Naive thymus-derived CD8-positive, alpha-beta T cell (primary cell): ENCODE results near the gene CCDC172. TPM values are rescaled to one million over a fixed set of nuclear protein-coding genes. Genes with fewer than 3 reads are reported as not detected.

Source experiments
- ATAC-seq, 2 donors: fragments of 150-1000 bp; cut with Tn5 transposase in 1 of 2; sonication (Bioruptor Pico), chemical (Tn5 transposase) in 1 of 2; 1 replicate in 1 of 2; 2 replicates in 1 of 2; pipeline ENCODE4 v1.10.0; 2021; ENCODE audit warnings: mild to moderate bottlenecking in 2 of 2, moderate library complexity in 2 of 2
- POLR2A ChIA-PET: fragments of 350-600 bp; sonication (Branson Sonifier 250); formaldehyde crosslinking; loops from one replicate; lab custom pipeline; 2021; ENCODE audit warnings: antibody characterized with exemption; lab: Charles Lee
- DNase-seq, 10 donors: peaks; one replicate each; pipeline versions ENCODE4 v3.0.0 to v3.0.0-alpha.2; 2020 to 2022
- H3K27ac Mint-ChIP-seq, 10 donors: one replicate each; pipeline ENCODE4 v1.8.0; 2020 to 2022; ENCODE audit warnings: mild to moderate bottlenecking in 10 of 10, mixed read lengths in 10 of 10, moderate library complexity in 4 of 10, inconsistent platforms in 1 of 10
- H3K27me3 Mint-ChIP-seq, 5 donors: one replicate each; pipeline ENCODE4 v1.8.0; 2021 to 2022; ENCODE audit warnings: mixed read lengths in 5 of 5
- H3K36me3 Mint-ChIP-seq, 3 donors: one replicate each; pipeline ENCODE4 v1.8.0; 2020 to 2022; ENCODE audit warnings: mixed read lengths in 3 of 3, mild to moderate bottlenecking in 2 of 3, inconsistent platforms in 1 of 3
- H3K4me1 Mint-ChIP-seq, 4 donors: one replicate each; pipeline ENCODE4 v1.8.0; 2021 to 2022; ENCODE audit warnings: mixed read lengths in 4 of 4
- H3K4me3 Mint-ChIP-seq, 10 donors: one replicate each; pipeline ENCODE4 v1.8.0; 2020 to 2022; ENCODE audit warnings: mild to moderate bottlenecking in 10 of 10, mixed read lengths in 10 of 10, moderate library complexity in 6 of 10, inconsistent platforms in 1 of 10
- H3K9me3 Mint-ChIP-seq, 9 donors: one replicate each; pipeline ENCODE4 v1.8.0; 2020 to 2022; ENCODE audit warnings: mixed read lengths in 9 of 9, mild to moderate bottlenecking in 3 of 9, inconsistent platforms in 1 of 9, moderate library complexity in 1 of 9
- polyA plus RNA-seq, 3 donors: library from polyadenylated mRNA; unstranded; fragments of 300-500 nt; fragmentation: Illumina TruSeq; gene quantifications; one replicate each; pipeline ENCODE4 v1.2.3, GENCODE V29; 2021
- total RNA-seq, 8 experiments: library from RNA in 2 of 8; stranded (reverse) in 2 of 8; gene quantifications; one replicate each; pipeline ENCODE4 v1.2.3 and lab custom pipeline; 2021 to 2026

The CCDC172 gene, protein sequence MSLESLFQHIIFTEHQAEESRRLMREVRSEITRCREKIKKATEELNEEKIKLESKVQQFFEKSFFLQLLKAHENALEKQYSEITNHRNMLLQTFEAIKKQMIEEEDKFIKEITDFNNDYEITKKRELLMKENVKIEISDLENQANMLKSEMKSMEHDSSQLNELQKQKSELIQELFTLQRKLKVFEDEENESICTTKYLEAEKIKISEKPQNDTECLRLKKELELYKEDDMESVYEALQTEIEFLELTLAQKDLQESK
- not detected for total RNA-seq
- polyA plus RNA-seq = not detected
- total RNA-seq (lab: John Stamatoyannopoulos, UW) = 0 reads per million in 6 experiments

- no peak within 1 kb of the TSS for H3K4me3 Mint-ChIP-seq
- POLR2A ChIA-PET = no interaction called here
- ATAC-seq (no peak), DNase-seq (no peak)
- no peaks in the 10 kb centered on the region for H3K9me3 Mint-ChIP-seq
- peak within 1 kb of the TSS in 1 of 10 donors; percentile 13 for H3K27ac Mint-ChIP-seq
- H3K27me3 Mint-ChIP-seq = peaks cover 0 to 25% (median 6%) of the 10 kb centered on the region in 5 donors
- no peaks in the 10 kb centered on the region for H3K36me3 Mint-ChIP-seq
- H3K4me1 Mint-ChIP-seq = no peaks in the 10 kb centered on the region
These were observed at the start of gene CCDC172 for GRCh38 chr10:116324227-116324950. Gene CCDC172 (plus strand): TSS chr10:116324448. CDS start chr10:116325012, 564 bp downstream.

GRCh38 chr10:116276981-116277380 is 47.3 kb upstream of the CCDC172 start:
- Mint-ChIP-seq H3K36me3 (peaks cover 0 to 3% (median 0%) of the 10 kb centered on the region in 3 donors), H3K27me3 (peaks cover 17 to 52% (median 36%) of the 10 kb centered on the region in 5 donors), H3K4me1 (peaks cover 0 to 16% (median 11%) of the 10 kb centered on the region in 4 donors), H3K27ac (no peak overlapping the region), H3K4me3 (no peak overlapping the region), H3K9me3 (peaks cover 0 to 9% (median 0%) of the 10 kb centered on the region in 9 donors)
- ATAC-seq (no peak), DNase-seq (no peak)
- POLR2A ChIA-PET = no interaction called here

- Mint-ChIP-seq H3K36me3 (no peaks in the 10 kb centered on the region), H3K4me1 (peaks cover 0 to 9% (median 5%) of the 10 kb centered on the region in 4 donors), H3K4me3 (no peak overlapping the region), H3K27me3 (peaks cover 15 to 44% (median 23%) of the 10 kb centered on the region in 5 donors), H3K27ac (no peak overlapping the region), H3K9me3 (peaks cover 0 to 9% (median 0%) of the 10 kb centered on the region in 9 donors)
- POLR2A ChIA-PET = no interaction called here
- DNase-seq = no peak
- no peak for ATAC-seq
These were observed 45.4 kb upstream of the CCDC172 start for GRCh38 chr10:116278846-116279245.

- H3K9me3 Mint-ChIP-seq = peaks cover 0 to 5% (median 0%) of the 10 kb centered on the region in 9 donors
These were observed 42.5 kb upstream of the CCDC172 start for GRCh38 chr10:116281775-116282174.

GRCh38 chr10:116286626-116287200 is 37.5 kb upstream of the CCDC172 start:
- no peaks in the 10 kb centered on the region for H3K36me3 Mint-ChIP-seq
- no peak overlapping the region for H3K27ac Mint-ChIP-seq
- peaks cover 0 to 4% (median 0%) of the 10 kb centered on the region in 9 donors for H3K9me3 Mint-ChIP-seq
- H3K27me3 Mint-ChIP-seq = peaks cover 4 to 21% (median 8%) of the 10 kb centered on the region in 5 donors
- no peak for ATAC-seq
- POLR2A ChIA-PET = no interaction called here
- peaks cover 0 to 6% (median 3%) of the 10 kb centered on the region in 4 donors for H3K4me1 Mint-ChIP-seq
- H3K4me3 Mint-ChIP-seq = no peak overlapping the region
- no peak for DNase-seq

More at GRCh38 chr10:116281775-116282174, 42.5 kb upstream of the CCDC172 start:
- POLR2A ChIA-PET = no interaction called here
- no peak overlapping the region for H3K27ac Mint-ChIP-seq
- H3K36me3 Mint-ChIP-seq = no peaks in the 10 kb centered on the region
- DNase-seq (no peak), ATAC-seq (no peak)
- H3K4me1 Mint-ChIP-seq = peaks cover 0 to under 1% (median 0%) of the 10 kb centered on the region in 4 donors
- no peak overlapping the region for H3K4me3 Mint-ChIP-seq
- peaks cover 5 to 15% (median 11%) of the 10 kb centered on the region in 5 donors for H3K27me3 Mint-ChIP-seq

- POLR2A ChIA-PET = no interaction called here
- H3K4me3 Mint-ChIP-seq = no peak overlapping the region
- peaks cover 0 to 2% (median 0%) of the 10 kb centered on the region in 9 donors for H3K9me3 Mint-ChIP-seq
- ATAC-seq (no peak), DNase-seq (peak in 1 of 10 donors; percentile 6)
- no peak overlapping the region for H3K27ac Mint-ChIP-seq
- peaks cover 7 to 22% (median 8%) of the 10 kb centered on the region in 5 donors for H3K27me3 Mint-ChIP-seq
- peaks cover 0 to 6% (median 3%) of the 10 kb centered on the region in 4 donors for H3K4me1 Mint-ChIP-seq
- no peaks in the 10 kb centered on the region for H3K36me3 Mint-ChIP-seq
These were observed 36.2 kb upstream of the CCDC172 start for GRCh38 chr10:116287906-116288501.

DNA sequence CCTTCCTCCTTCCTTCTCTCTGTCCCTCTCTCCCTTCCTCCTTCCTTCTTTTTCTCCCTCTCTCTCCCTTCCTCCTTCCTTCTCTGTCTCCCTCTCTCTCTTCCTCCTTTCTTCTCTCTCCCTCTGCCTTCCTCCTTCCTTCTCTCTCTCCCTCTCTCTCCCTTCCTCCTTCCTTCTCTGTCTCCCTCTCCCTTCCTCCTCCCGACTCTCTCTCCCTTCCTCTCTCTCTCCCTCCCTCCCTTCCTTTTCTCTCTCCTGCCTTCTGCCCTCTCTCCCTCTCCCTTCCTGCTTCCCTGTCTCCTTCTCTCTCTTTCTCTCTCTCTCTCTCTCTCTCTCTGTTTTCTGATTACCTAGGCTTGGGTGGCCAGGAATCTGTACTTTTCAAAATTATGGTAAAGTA is 34.6 kb upstream of the CCDC172 start:
- Mint-ChIP-seq H3K4me1 (peaks cover 0 to 6% (median 3%) of the 10 kb centered on the region in 4 donors), H3K27me3 (peaks cover 6 to 30% (median 9%) of the 10 kb centered on the region in 5 donors), H3K4me3 (no peak overlapping the region), H3K27ac (no peak overlapping the region), H3K9me3 (peaks cover 0 to 3% (median 0%) of the 10 kb centered on the region in 9 donors), H3K36me3 (no peaks in the 10 kb centered on the region)
- POLR2A ChIA-PET = no interaction called here
- ATAC-seq = no peak
- no peak for DNase-seq

DNA sequence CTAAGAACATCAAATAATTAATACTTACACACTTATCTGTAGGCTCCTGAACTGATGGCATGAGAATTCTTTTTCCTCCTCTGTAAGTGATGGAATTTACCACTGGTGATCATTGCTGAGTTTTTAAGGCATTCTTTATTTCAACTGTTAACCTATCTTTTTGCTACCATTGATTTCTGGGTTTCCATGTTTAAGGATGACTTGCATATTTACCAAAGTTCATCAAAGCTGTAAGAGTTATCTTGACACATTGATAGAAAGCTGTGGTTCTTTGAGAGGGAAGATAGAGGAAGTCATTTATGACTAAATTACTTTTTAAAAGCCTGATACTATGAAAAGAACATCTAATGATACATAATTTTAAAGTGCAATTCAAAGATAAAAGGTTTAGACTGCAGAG is 31.8 kb upstream of the CCDC172 start:
- Mint-ChIP-seq H3K4me1 (no peaks in the 10 kb centered on the region), H3K9me3 (peaks cover 0 to 7% (median 0%) of the 10 kb centered on the region in 9 donors), H3K36me3 (no peaks in the 10 kb centered on the region), H3K4me3 (no peak overlapping the region), H3K27ac (no peak overlapping the region), H3K27me3 (peaks cover 10 to 46% (median 17%) of the 10 kb centered on the region in 5 donors)
- no peak for DNase-seq
- ATAC-seq = no peak
- POLR2A ChIA-PET = no interaction called here

DNA sequence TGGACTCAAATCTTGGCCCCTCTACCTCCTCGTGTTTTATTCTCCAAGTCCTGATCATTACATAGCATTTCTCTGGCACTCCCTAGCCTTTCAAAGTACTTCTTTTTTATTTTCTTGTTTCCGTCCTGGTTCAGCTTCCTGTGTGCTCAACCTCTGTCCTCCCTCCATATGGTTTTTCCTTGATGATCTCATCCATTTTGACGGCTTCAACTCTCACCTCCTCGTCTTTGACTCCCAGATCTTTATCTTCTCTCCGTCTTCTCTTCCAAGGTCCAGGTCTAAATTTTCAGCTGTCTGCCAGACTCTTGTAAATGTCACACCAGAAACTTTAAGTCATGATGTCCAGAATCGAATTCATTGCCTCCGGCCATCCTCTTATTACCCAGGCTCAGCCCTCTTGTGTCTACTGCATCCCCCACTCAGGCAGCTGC is 27.9 kb upstream of the CCDC172 start:
- H3K4me1 Mint-ChIP-seq = no peaks in the 10 kb centered on the region
- H3K36me3 Mint-ChIP-seq = no peaks in the 10 kb centered on the region
- H3K27me3 Mint-ChIP-seq = peaks cover 11 to 40% (median 13%) of the 10 kb centered on the region in 5 donors
- no peak for ATAC-seq
- POLR2A ChIA-PET = no interaction called here
- H3K27ac Mint-ChIP-seq = no peak overlapping the region
- no peak overlapping the region for H3K4me3 Mint-ChIP-seq
- no peak for DNase-seq
- H3K9me3 Mint-ChIP-seq = peaks cover 0 to 7% (median 0%) of the 10 kb centered on the region in 9 donors

GRCh38 chr10:116298586-116298985 is 25.7 kb upstream of the CCDC172 start:
- Mint-ChIP-seq H3K27me3 (peaks cover 6 to 33% (median 11%) of the 10 kb centered on the region in 5 donors), H3K4me1 (no peaks in the 10 kb centered on the region), H3K27ac (no peak overlapping the region), H3K4me3 (no peak overlapping the region), H3K36me3 (no peaks in the 10 kb centered on the region), H3K9me3 (peaks cover 0 to 4% (median 0%) of the 10 kb centered on the region in 9 donors)
- no peak for ATAC-seq
- DNase-seq = no peak
- POLR2A ChIA-PET = no interaction called here

GRCh38 chr10:116300542-116300941 is 23.7 kb upstream of the CCDC172 start:
- no peaks in the 10 kb centered on the region for H3K36me3 Mint-ChIP-seq
- peaks cover 6 to 30% (median 11%) of the 10 kb centered on the region in 5 donors for H3K27me3 Mint-ChIP-seq
- H3K4me1 Mint-ChIP-seq = no peaks in the 10 kb centered on the region
- DNase-seq = no peak
- H3K27ac Mint-ChIP-seq = no peak overlapping the region
- H3K4me3 Mint-ChIP-seq = no peak overlapping the region
- ATAC-seq = no peak
- peaks cover 0 to 9% (median 0%) of the 10 kb centered on the region in 9 donors for H3K9me3 Mint-ChIP-seq
- POLR2A ChIA-PET = no interaction called here

DNA sequence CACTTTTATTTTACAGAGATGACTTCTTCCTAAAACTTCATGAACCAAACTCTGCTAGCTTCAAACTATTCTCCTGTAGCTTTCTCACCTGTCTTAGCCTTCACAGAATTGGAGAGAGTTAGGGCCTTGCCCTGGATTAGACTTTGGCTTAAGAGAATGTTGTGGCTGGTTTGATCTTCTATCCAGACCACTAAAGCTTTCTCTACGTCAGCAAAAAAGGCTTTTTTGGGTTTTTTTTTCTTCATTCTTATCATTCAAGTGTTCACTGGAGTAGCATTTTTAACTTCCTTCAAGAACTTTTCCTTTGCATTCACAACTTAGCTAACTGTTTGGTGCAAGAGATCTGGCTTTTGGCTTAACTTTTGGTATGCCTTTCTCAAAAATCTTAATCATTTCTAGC is 19.3 kb upstream of the CCDC172 start:
- Mint-ChIP-seq H3K4me1 (no peaks in the 10 kb centered on the region), H3K27ac (no peak overlapping the region), H3K9me3 (peaks cover 0 to 4% (median 0%) of the 10 kb centered on the region in 9 donors), H3K4me3 (no peak overlapping the region), H3K27me3 (peaks cover 0 to 13% (median 0%) of the 10 kb centered on the region in 5 donors), H3K36me3 (no peaks in the 10 kb centered on the region)
- ATAC-seq = no peak
- POLR2A ChIA-PET = no interaction called here
- DNase-seq = no peak
